HCT116 (cell line): ENCODE measurements around the gene PRLH. TPM values are rescaled to one million over a fixed set of nuclear protein-coding genes. Genes with fewer than 3 reads are reported as not detected.

Experiments
- ATAC-seq: fragments of 200-7000 bp; cut with Tn5 transposase; 2 replicates; pipeline ENCODE4 v1.9.1; 2020; ENCODE audit warnings: mild to moderate bottlenecking, moderate library complexity
- BruUV-seq: library from RNA; stranded (reverse); fragments of 400-500 nt; replicated peaks from 2 replicates; lab custom pipeline; 2021; lab: Mats Ljungman, UMichigan
- CTCF ChIA-PET: fragments of 300-600 bp; sonication (Branson Sonifier 250); formaldehyde crosslinking; loops from one replicate; lab custom pipeline; 2021; ENCODE audit warnings: antibody characterized with exemption; lab: Charles Lee
- POLR2A ChIA-PET: fragments of 300-600, 350-600 bp; sonication (Branson Sonifier 250); formaldehyde crosslinking; loops from one replicate; lab custom pipeline; 2021; ENCODE audit warnings: antibody characterized with exemption; lab: Charles Lee
- RAD21 ChIA-PET, 2 experiments: fragments of 300-600 bp; sonication (Branson Sonifier 250); formaldehyde crosslinking; loops; one replicate each; lab custom pipeline; 2023; ENCODE audit warnings: low total read pairs in 2 of 2; ENCODE audit not compliant: uncharacterized antibody in 2 of 2, unreplicated experiment in 2 of 2, low non-redundant PET in 1 of 2; lab: Charles Lee
- DNase-seq: peaks from one replicate; pipeline ENCODE4 v3.0.0-alpha.2; 2010; ENCODE audit warnings: low read depth, low spot score
- H2AFZ ChIP-seq: fragments of 200-600 bp; shearing (Covaris generic), sonication (generic); 2 replicates; pipeline ENCODE4 v1.6.1; 2017; ENCODE audit warnings: low read depth, mixed run types, mixed read lengths, antibody characterized with exemption, low read length; ENCODE audit not compliant: poor library complexity, severe bottlenecking
- H3K27ac ChIP-seq: 2 replicates; pipeline ENCODE4 v1.5.1; 2012; ENCODE audit warnings: low read depth, low read length
- H3K27me3 ChIP-seq: fragments of 200-600 bp; sonication (generic); 2 replicates; pipeline ENCODE4 v1.6.1; 2016; ENCODE audit warnings: mixed run types, low read length, mixed read lengths; ENCODE audit not compliant: insufficient read depth
- H3K36me3 ChIP-seq, 2 experiments: fragments of 200-500 bp in 1 of 2; fragments of 200-600 bp in 1 of 2; sonication (Bioruptor generic) in 1 of 2; sonication (generic) in 1 of 2; 2 replicates each; pipeline versions ENCODE4 v1.5.1 to v1.6.1; 2014 to 2016; ENCODE audit warnings: low read length in 2 of 2, inconsistent platforms in 1 of 2, mixed read lengths in 1 of 2, mixed run types in 1 of 2; ENCODE audit not compliant: insufficient read depth in 2 of 2, control insufficient read depth in 1 of 2
- H3K4me1 ChIP-seq, 2 experiments: fragments of 200-600 bp in 1 of 2; sonication (generic) in 1 of 2; 2 replicates each; pipeline versions ENCODE4 v1.5.1 to v1.6.1; 2012 to 2017; ENCODE audit warnings: low read length in 2 of 2, inconsistent platforms in 1 of 2, mild to moderate bottlenecking in 1 of 2, mixed read lengths in 1 of 2, mixed run types in 1 of 2, moderate library complexity in 1 of 2; ENCODE audit not compliant: insufficient read depth in 2 of 2, control insufficient read depth in 1 of 2
- H3K4me2 ChIP-seq: fragments of 200-600 bp; sonication (generic); 2 replicates; pipeline ENCODE4 v1.6.1; 2017; ENCODE audit warnings: mixed run types, low read length, mixed read lengths
- H3K4me3 ChIP-seq, 2 experiments: fragments of 200-600 bp in 1 of 2; sonication (generic) in 1 of 2; replicated peaks in 1 of 2; 2 replicates each; pipeline ENCODE4 v1.5.1; 2011 to 2016; ENCODE audit warnings: low read length in 2 of 2, control low read depth in 1 of 2, low read depth in 1 of 2, mild to moderate bottlenecking in 1 of 2, mixed read lengths in 1 of 2, mixed run types in 1 of 2
- H3K79me2 ChIP-seq: fragments of 200-600 bp; sonication (generic); 2 replicates; pipeline ENCODE4 v1.6.1; 2017; ENCODE audit warnings: mild to moderate bottlenecking, mixed run types, low read length, moderate library complexity, mixed read lengths; ENCODE audit not compliant: insufficient read depth
- H3K9ac ChIP-seq: fragments of 200-600 bp; sonication (generic); 2 replicates; pipeline ENCODE4 v1.6.1; 2016; ENCODE audit warnings: low read length, mixed read lengths
- H3K9me2 ChIP-seq: fragments of 200-600 bp; sonication (generic), shearing (Covaris generic); 2 replicates; pipeline ENCODE4 v1.6.1; 2017; ENCODE audit warnings: mixed run types, mild to moderate bottlenecking, moderate library complexity; ENCODE audit not compliant: insufficient read depth
- H3K9me3 ChIP-seq, 2 experiments: fragments of 200-500 bp in 1 of 2; fragments of 200-600 bp in 1 of 2; sonication (Bioruptor generic) in 1 of 2; sonication (generic) in 1 of 2; 2 replicates each; pipeline ENCODE4 v1.6.1; 2014 to 2017; ENCODE audit warnings: low read length in 2 of 2, mixed read lengths in 2 of 2, inconsistent platforms in 1 of 2, low read depth in 1 of 2, mild to moderate bottlenecking in 1 of 2, mixed run types in 1 of 2, moderate library complexity in 1 of 2; ENCODE audit not compliant: control insufficient read depth in 1 of 2, insufficient read depth in 1 of 2
- H4K20me1 ChIP-seq: fragments of 200-600 bp; sonication (generic), shearing (Covaris generic); 2 replicates; pipeline ENCODE4 v1.6.1; 2017; ENCODE audit warnings: mixed run types, mild to moderate bottlenecking, moderate library complexity; ENCODE audit not compliant: insufficient read depth
- ATF3 ChIP-seq: IDR thresholded peaks from 2 replicates; pipeline ENCODE4 v1.6.1; 2012
- EGR1 ChIP-seq: IDR thresholded peaks from 2 replicates; pipeline ENCODE4 v1.6.1; 2012; ENCODE audit warnings: low read depth
- EZH2phosphoT487 ChIP-seq: fragments of 200-600 bp; IDR thresholded peaks from 2 replicates; pipeline ENCODE4 v1.6.1; 2018; ENCODE audit warnings: antibody characterized with exemption, borderline replicate concordance
- JUND ChIP-seq: IDR thresholded peaks from 2 replicates; pipeline ENCODE4 v1.6.1; 2012
- MAX ChIP-seq: IDR thresholded peaks from 2 replicates; pipeline ENCODE4 v1.6.1; 2012
- POLR2A ChIP-seq: IDR thresholded peaks from 2 replicates; pipeline ENCODE4 v1.7.0; 2011; ENCODE audit warnings: borderline replicate concordance; ENCODE audit not compliant: insufficient read depth, insufficient read length; ENCODE audit errors: extremely low read depth
- POLR2AphosphoS5 ChIP-seq: IDR thresholded peaks from 2 replicates; pipeline ENCODE4 v1.6.1; 2011; ENCODE audit warnings: mild to moderate bottlenecking, low read depth, low read length, moderate library complexity
- SIN3A ChIP-seq: IDR thresholded peaks from 2 replicates; pipeline ENCODE4 v1.6.1; 2012; ENCODE audit warnings: low read depth
- SP1 ChIP-seq: IDR thresholded peaks from 2 replicates; pipeline ENCODE4 v1.6.1; 2012; ENCODE audit warnings: low read depth
- SRF ChIP-seq: IDR thresholded peaks from 2 replicates; pipeline ENCODE4 v1.6.1; 2012; ENCODE audit warnings: low read depth
- ZBTB33 ChIP-seq: IDR thresholded peaks from 2 replicates; pipeline ENCODE4 v1.6.1; 2011; ENCODE audit warnings: mild to moderate bottlenecking, low read length, moderate library complexity; ENCODE audit not compliant: insufficient replicate concordance; ENCODE audit errors: extremely low read depth
- ZNF274 ChIP-seq: fragments of 200-500 bp; sonication (Bioruptor generic); IDR thresholded peaks from 2 replicates; pipeline ENCODE4 v1.6.1; 2014; ENCODE audit warnings: mild to moderate bottlenecking, low read depth, low read length, inconsistent platforms
- intact Hi-C: fragments of 100-400 bp; cut with micrococcal nuclease; formaldehyde crosslinking; loops from 2 replicates; pipeline ENCODE4 v1.10.0; 2022
- total RNA-seq: library from RNA; stranded (reverse); gene quantifications from one replicate; pipeline ENCODE4 v1.2.1, GENCODE V29; 2021; ENCODE audit not compliant: unreplicated experiment

PRLH gene
- total RNA-seq, 1 experiment from 2014 or later = not detected

GRCh38 chr2:237529452-237530402, 36.6 kb upstream of the PRLH start:
- Histone ChIP-seq H3K27ac (no peak overlapping the region), H3K4me2 (no peak overlapping the region), H3K79me2 (no peaks in the 10 kb centered on the region), H3K36me3 (peaks cover 24 to 64% of the 10 kb centered on the region in 2 experiments), H3K9me2 (no peaks in the 10 kb centered on the region), H3K9ac (no peak overlapping the region), H3K9me3 (no peaks in the 10 kb centered on the region), H3K4me1 (no peaks in the 10 kb centered on the region), H4K20me1 (no peaks in the 10 kb centered on the region), H3K4me3 (no peak overlapping the region), H2AFZ (no peak overlapping the region), H3K27me3 (no peaks in the 10 kb centered on the region)
- POLR2A ChIA-PET = no interaction called here
- intact Hi-C loops = no loop called here
- no TSS peak for BruUV-seq
- no peak for DNase-seq
- RAD21 ChIA-PET = no interaction called here
- no peak for ATAC-seq
- CTCF ChIA-PET = no interaction called here
- TF ChIP-seq JUND (no peak), MAX (no peak), EZH2phosphoT487 (no peak), ATF3 (no peak), POLR2AphosphoS5 (no peak), EGR1 (no peak), ZBTB33 (no peak), ZNF274 (no peak), POLR2A (no peak), SP1 (no peak), SRF (no peak), SIN3A (no peak)
- TF ChIP-seq, all 23 proteins: peak for 0
